ENCODE data around the gene HOXD3.

HOXD3 gene

DNA sequence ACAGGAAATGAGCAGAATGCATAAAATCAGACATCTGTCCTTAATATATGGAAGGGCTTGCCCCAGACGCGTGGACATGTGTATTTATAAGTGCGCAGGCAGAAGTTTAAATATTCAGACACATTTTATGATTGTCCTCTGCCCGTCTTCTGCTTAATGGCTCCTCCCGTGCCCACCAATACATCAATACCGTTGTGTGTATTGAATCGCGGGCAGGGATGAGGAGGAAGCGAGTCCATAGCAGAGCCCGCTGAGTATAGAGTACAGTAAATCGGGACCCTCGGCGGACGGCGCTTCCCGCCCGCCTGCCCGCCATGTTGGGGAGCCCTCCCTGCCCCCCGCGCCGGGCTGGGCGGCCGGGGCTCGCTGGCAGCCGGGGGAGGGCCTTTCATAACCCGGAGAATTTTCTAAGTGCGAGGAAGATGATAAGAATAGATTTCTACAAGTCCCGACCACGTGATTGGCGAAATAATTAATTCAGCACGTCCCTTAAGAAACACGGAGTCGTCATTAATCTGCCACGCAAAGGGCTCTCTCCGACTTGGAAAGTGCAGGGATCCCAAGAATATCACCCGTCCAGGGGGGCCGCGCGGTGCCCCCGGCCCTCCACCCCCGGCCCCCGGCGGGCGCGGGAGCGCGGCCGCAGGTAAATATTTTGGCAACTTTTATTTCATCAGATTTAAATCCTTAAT, at the start of gene HOXD3:
Gene HOXD3 (plus strand): TSS at position 501 of the 692 bp plus-strand sequence. CDS start 11,808 bp downstream, outside the sequence.
- no peak for DNase-seq

DNA sequence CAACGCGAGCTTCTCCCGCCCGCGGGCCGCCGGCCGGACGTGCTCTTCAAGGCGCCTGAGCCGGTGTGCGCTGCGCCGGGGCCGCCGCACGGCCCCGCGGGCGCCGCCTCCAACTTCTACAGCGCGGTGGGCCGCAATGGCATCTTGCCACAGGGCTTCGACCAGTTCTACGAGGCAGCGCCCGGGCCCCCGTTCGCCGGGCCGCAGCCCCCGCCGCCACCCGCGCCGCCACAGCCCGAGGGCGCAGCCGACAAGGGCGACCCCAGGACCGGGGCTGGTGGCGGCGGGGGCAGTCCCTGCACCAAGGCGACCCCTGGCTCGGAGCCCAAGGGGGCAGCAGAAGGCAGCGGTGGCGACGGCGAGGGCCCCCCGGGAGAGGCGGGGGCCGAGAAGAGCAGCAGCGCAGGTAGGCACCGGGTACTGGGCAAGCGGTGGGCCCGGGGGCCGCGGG, 49.4 kb upstream of the HOXD3 start:
- no peak for DNase-seq

DNA sequence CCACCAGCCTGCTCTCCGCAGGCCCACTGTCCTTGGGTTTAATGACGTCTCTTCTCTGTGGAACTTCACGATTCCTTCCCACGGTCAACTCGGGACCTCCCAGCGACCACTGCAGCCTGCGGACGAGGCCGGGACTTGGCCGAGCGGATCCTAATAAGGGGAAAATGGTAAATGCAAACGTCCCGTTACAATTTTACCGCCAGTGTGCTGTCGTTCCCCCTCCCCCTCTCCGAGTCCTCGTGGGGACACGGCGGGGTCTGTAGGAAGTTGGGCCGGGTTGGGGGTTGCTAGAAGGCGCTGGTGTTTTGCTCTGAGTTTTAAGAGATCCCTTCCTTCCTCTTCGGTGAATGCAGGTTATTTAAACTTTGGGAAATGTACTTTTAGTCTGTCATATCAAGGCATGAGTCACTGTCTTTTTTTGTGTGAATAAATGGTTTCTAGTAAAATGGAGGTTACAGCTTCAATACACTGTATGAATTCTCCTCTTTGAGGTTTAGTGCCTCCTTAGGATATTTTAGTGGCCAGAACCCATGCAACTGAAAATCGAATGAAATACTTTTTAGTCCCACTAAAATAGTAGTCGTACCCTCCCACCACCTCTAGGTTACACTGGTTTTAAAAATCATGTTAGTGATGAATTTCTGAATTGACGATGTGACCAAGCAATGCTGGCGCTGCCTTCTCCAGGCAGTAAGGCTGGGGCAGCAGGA, 47.8 kb upstream of the HOXD3 start:
- DNase-seq, result no peak

DNA sequence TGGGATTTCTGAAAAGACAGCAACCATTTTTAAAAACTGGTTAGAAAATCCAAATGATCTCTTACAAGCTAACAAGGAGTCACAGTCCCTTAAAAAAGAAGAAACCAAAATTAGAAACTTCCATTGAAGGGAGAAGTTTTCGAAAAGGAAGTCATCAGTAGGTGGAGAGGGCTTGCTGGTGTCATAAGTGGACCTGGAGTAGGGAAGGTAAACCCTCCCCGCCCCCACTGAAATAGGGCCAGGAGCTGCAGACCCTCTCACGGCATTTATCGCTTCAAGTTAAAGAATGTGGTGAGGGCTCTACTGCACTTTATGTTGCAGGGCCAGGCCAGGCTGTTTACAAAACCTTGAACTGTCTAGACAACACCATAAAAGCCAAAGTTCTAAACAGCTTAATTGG, 47.2 kb upstream of the HOXD3 start:
- no peak for DNase-seq

DNA sequence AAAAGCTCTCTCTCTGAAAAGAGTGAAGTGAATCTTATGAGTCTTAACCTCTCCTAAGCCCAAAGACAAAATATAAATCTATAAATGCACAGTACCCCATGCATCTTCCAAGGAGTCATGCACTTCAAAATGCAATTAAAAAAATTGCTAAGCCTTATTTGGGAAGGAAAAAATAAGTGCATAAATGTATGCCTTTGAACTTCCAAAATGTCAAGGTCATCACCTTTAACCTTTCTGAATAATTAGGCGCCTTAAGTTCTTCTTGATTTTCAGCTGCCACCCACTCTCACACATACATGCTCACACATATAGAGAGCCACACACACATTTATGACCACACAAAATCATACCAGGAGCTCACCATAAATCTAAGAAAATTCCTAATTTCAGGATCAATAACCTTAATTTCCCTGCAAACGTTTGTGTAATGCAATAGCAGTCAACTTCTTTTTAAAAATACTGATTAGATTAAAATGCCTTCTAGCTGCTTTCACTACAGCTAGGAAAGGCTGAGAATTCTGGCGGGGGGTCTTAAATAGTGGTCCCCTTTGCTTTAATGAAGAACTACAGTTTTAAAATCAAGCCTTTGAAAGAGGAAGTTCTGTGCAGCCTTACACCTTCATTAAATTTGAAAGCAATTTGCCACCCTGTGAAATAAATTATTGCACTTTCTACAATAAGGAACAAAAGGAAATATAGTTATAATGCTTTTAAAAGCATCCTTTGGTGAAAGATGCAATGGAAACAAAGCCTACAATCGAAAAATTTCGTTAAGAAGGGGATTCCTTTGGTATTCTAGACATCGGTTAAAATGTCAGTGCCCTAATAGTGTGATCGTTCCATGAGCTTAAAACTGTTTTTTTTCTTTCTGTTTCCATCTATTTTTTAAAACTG, 46.4 kb upstream of the HOXD3 start:
- no peak for DNase-seq

DNA sequence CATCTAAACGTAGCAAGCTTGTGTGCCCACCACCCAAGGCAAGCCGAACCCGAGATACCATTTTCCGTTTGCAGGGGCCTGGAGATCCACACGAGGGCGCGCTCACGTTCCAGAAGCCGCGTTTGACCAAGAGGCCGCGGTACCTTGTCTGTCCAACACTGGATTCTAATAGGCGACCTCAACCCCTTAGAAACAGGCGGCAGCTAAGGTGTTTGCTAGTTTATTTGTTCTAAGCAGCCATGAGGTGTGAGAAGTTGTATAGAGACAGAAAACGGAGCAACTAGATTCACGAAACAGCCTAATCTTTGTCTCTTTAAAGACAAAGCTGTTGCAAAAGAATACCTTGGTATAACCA, 45.8 kb upstream of the HOXD3 start:
- no peak for DNase-seq

DNA sequence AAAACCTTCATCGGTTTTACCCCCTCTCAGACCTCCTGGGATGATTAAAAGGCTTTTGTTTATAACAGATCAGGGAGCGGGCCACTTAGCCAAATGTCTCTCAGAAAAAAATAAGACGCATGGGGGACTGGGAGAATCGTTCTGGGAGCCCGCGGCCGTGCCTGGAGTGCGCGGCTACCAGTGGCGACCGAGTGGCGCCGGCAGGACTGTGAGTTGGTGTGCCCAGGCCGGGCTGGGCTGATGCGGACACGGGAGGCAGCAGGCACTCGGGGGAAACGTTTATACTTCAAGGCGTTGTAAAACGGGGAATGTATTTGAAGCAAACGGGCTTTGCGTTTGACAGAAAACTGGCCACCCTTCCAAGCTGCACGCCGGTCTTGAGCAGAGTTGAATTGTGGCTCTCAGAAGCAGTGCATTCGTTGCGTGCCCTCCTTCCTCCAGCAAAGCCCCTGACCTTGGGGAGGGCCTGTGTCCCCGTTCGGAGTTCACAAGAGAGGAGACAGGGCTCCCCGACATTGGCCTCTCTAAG, 45.2 kb upstream of the HOXD3 start:
- DNase-seq, result no peak

DNA sequence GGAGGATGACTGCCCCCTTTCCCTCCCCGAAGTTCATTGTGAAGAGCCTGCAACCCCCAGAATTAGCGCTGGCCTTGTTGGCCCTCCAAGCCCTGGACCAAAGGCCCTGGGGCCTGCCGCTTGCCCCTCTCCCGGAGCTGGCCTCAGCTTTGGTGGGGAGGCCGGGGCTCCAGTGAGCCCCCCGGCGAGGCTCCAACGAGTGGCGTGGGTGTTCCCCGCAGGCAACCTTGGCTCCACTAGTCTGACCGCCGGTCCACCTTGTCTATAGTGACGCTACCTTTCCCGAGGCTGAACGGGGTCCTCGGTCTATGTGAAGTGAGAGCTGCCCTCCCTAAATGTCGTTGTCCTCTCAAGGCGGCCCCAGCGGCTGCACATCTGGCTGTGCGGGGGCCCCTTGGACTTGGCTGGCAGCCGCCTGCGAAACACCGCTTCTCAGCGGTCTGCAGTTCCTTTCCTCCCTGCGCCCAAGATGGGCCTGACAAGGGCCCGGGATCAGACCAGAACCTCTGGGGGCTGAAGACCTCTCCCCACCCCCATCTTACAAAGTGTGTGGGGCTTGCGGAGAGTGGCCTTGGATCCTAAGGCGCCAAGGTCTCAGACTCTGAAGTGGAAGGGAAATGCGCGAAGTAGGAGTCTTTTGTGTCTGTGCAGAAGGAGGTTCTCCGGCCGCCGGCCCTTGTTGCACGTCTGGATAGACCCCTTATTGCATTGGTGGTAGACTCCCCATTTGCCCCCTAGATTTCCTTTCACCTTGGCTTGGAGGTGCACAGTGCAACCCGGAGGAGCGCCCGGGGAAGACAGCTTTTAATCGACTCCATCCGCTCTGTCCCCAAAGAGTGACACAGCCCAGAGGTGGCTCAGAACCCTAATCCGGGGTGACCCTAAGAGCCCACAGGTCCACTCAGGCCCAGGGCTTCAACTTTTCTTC, 44.5 kb upstream of the HOXD3 start:
- DNase-seq, result no peak

DNA sequence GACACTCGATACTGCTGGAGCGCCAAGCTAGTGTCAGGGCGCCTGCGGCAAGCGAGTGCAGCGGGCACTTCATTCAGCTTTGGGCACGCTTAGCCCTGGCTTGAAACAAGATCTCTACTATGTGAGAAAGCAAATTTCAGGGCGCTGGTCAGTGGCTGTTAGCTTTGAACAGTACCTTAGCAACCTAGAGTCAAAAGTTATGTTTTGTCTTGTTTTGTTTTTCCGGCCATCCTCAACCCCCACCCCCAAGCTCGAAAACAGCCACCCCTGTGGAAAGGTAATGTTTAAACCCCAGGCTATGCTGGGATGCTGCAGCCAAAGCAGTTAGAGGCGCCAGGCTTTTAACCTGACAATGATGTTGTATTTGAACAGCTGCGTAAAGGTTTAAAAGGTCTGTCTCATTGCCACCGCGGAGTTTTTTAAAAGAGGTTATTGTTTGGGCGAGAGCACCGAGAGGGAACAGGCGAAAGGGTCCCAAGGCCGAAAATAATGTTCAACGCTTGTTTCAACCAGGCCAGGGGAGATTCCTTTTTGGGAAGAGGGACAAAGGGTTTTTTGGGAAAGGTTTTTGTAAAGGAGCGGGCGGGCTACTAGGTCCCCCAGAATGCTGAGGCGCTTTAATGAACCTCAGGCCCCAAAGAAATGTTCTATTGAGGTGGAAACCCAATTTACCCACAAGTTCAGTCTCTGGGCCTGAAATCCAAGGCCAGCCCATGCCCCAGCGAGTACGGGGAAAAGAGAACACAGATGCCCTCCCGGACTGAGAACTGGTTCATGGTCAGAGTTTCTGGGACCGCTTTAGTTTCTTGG, 42.8 kb upstream of the HOXD3 start:
- DNase-seq, result no peak

DNA sequence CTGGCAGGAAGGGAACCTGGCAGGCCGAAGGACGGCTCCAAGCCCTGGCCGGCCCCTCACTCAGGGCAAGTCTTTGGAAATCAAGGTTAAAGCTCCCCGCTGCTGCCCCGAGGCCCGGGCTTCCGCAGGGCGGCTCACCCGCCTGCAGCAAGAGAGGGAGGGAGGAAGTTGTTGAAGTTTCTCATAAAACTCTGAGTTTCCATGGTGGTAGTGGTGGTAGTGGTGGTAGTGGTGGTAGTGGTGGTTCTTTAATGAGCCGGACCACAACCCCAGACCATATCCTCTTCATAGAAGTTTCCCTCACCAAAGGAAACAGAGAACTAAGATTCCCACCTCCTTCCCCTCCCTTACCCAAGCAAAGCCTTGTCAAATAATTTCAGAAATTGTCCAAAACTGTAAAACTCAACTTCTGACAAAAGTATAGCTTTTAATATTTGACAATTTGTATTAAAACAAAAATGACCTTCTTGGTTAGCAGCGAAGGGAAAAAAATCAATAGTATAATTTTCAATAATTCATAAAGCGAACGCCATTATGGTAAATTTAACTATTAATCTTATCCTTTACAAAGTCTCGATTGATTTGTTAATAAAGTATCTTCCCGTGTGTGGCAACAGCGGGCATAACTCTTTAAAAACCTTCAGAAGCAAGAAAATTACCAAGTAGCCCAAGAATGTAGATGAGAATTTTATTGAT, 42.0 kb upstream of the HOXD3 start:
- DNase-seq, result no peak

DNA sequence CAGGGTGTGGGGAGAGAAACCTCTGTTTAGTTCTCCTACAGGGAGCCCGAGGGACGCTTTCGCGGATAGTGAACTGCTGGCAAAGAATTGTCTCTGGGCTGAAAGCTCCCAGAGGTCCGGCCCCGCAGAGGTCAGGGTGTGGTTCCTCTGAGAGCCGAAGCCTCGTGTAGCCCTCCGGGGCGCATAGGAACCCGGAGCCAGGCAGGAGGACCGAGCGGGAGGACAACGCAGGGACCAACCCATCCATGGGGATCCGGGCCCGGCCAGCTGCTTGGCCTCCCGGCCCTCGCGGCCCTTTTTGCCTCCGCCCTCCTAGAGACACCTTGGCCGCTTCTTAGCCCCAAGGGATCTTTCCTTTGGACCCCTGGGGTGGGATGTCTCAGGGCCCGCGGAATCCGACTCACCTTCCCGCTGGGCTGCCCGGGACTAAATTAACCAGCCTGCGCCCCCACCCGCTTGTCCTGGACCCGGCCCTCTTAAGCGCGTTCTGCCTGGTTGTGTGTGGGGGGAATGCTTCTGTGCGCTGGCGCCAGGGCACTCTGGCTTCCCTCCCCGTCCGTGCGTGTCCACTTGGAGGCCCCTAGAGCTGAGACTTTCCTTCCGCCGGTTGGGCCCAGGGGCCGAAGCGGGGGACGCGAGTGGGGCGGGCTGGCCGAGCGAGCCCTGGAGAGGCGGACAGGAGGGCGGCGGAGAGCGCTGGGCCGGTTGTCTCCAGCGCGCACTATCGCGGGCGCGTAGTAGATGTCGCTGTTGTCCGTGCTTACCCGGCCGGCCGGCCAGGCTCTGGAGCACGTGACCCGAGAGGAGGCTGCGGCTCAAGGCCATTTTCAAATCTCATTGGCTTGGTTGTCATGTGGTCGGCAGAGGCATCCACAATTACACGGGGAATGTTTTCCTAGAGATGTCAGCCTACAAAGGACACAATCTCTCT, 41.0 kb upstream of the HOXD3 start, which contains the start of gene HOXD10:
Gene HOXD10 (plus strand): TSS at position 896 of the 931 bp plus-strand sequence. CDS start 56 bp downstream, outside the sequence.
- no peak for DNase-seq

DNA sequence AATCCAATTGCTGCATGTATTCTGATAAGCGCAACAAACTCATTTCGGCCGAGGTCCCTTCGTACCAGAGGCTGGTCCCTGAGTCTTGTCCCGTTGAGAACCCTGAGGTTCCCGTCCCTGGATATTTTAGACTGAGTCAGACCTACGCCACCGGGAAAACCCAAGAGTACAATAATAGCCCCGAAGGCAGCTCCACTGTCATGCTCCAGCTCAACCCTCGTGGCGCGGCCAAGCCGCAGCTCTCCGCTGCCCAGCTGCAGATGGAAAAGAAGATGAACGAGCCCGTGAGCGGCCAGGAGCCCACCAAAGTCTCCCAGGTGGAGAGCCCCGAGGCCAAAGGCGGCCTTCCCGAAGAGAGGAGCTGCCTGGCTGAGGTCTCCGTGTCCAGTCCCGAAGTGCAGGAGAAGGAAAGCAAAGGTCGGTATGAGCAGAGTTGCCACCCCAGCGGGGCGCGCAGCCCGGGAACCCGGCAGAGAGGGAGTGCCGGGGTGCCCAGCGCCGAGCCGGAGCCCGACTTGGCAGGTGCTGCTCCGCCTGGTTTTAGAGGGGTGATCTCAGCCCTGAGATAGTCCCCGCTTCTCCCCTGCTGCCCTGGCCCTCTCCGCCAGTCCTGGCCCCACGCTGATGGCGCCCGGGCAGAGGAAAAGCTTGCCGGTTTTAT, 39.8 kb upstream of the HOXD3 start:
- no peak for DNase-seq

DNA sequence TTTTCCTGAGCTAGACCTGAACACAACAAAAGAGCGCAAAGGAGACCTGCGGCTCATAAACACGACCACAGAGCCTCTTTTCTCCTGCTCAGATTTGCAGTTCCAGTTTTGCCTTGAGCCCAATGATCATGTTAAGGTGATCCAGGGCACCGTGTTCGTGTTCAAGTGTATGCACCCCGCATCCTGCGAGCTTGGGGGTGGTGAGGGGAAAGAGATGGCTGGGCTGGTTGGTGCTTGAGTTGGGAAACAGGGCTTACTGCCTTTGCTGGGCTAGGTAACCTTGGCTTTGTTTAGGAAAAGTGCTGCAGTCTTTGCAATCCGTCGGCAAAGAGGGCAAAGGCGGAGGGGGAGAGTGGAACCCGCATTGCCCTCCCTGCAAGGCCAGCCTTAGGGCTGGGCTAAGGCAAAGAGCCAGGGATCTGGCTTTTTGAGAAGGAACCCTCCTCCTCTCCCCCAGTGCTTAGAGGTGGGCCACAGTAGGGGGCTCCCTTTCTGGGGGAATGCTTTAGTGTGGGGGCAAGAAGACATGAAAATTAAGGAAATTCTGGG, 39.2 kb upstream of the HOXD3 start:
- DNase-seq, result no peak

DNA sequence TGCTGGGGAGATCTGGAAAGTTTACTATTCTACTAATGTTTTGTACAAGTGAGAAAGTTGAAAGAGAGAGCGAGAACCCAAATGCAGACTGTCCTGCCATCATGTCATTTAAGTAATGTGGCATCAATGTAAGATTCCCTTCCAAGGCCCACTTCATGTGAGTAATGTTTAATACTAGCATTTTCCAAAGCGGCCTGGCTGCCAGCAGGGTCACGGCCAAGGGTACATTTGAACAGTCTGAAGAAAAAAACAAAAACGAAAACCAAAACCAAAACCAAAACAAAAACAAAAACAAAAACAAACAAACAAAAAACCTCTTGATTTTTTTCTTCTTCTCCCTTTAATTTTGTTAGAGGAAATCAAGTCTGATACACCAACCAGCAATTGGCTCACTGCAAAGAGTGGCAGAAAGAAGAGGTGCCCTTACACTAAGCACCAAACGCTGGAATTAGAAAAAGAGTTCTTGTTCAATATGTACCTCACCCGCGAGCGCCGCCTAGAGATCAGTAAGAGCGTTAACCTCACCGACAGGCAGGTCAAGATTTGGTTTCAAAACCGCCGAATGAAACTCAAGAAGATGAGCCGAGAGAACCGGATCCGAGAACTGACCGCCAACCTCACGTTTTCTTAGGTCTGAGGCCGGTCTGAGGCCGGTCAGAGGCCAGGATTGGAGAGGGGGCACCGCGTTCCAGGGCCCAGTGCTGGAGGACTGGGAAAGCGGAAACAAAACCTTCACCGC, 38.3 kb upstream of the HOXD3 start:
- no peak for DNase-seq

DNA sequence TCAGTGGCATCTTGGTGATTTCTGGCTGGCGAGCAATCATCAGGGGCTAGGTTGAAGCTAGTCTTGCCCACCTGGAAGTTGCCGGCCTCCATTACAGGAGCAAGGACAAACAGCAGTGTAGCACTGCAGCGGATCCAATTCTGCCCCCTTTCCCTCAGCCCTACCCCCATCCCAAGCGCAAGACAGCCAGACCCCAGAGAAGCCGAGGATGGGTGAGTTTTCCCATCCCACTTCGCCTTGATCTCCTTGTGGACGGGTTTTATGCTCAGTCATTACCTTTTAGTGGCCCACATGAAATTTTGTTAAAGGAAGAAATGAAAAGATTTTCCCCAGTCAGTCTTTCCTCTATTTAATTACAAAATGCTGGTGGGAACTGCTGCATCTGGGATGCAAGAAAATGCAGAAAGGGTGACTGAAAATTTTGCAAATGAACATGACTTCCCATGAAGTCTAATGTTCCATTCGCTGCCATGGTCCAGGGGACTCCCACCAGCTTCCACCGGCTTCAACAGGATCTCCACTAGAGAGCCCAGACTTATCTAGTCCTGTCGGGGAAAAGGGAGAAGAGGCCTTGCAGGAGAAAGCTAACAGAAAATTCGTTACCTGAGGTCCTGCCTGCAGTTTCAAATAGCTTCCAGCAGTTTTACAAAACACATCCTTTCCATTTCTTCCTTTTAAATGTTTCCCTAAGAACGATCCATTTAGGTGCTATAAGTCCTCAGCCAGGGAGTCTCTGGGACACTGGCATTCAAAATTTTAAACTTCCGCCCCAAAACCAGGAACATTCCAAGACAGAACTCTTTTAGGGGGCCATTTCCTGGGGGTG, 36.5 kb upstream of the HOXD3 start:
- no peak for DNase-seq

DNA sequence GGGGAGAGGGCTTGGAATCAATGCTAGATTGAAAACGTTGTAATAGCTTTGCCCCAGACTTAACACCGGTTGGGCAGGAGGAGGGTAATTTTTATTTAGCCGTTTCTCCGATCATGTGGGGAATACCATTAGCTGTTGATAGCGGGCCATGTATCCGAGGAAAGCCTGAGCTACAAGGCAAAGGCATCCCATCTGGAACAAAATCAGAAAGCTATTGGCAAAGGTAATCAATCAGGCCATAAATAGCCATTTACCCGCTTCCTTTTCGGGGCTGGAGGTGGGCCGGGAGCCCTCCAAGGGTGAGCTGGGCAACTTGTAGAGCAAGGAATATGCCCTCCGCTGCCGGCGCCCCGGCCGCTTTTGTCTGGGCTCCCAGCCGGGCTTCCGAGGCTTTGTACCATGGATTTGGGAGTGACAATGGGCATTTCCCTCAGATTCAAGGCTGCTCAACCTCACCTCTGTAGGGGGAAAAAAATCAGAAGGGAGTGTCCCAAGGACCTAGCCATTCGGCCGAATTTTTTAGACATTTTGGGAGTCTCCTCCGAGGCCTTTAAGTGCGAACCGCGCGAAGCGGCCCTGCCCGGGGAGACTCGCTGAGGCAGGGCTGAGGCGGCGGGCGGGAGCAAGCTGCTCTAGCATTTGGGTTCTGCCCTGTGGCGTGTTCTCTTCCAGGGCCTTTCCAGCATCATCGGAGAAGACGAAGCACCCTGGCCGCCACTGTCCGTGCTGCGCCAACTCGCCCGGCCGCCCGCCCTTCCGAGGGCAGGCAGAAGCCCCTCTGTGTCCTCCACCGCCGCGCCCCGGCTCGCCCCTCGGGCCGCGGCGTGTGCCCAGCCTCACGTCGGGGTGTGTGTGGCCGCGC, 35.7 kb upstream of the HOXD3 start:
- no peak for DNase-seq

Measured in NCI-H524 treated with DMSO at 0.1 percent for 48 hours (cell line).